MG63 (cell line): Measurements from ENCODE around the gene NAALADL1. TPM values are rescaled to one million over a fixed set of nuclear protein-coding genes. Genes with fewer than 3 reads are reported as not detected.

Experiments
- DNase-seq: peaks from one replicate; pipeline ENCODE4 v3.0.0-alpha.2; 2020
- H3K27me3 ChIP-seq: fragments of 250-450 bp; sonication (Bioruptor Pico); 2 replicates; pipeline ENCODE4 v1.5.1; 2020; ENCODE audit warnings: mild to moderate bottlenecking, moderate library complexity
- H3K36me3 ChIP-seq: fragments of 250-450 bp; sonication (Bioruptor Pico); 2 replicates; pipeline ENCODE4 v1.5.1; 2020; ENCODE audit warnings: mild to moderate bottlenecking, moderate library complexity
- H3K4me3 ChIP-seq: fragments of 250-450 bp; sonication (Bioruptor Pico); 2 replicates; pipeline ENCODE4 v1.5.1; 2020; ENCODE audit warnings: mild to moderate bottlenecking, moderate library complexity
- H3K9me3 ChIP-seq: fragments of 250-450 bp; sonication (Bioruptor Pico); 2 replicates; pipeline ENCODE4 v1.5.1; 2020; ENCODE audit warnings: mild to moderate bottlenecking, moderate library complexity
- total RNA-seq: library from RNA; depleted of rRNA; stranded (reverse); fragments of >200 nt; shearing (Covaris generic); gene quantifications from 2 replicates; pipeline ENCODE4 v1.2.3, GENCODE V29; 2014; ENCODE audit warnings: low replicate concordance

The NAALADL1 gene
- total RNA-seq, 1 experiment from 2014 or later = not detected

GRCh38 chr11:65063532-65063931 is 5.2 kb upstream of the NAALADL1 start:
- DNase-seq = no peak
- no peaks in the 10 kb centered on the region for H3K27me3 ChIP-seq
- no peaks in the 10 kb centered on the region for H3K9me3 ChIP-seq
- H3K4me3 ChIP-seq = no peak overlapping the region
- no peaks in the 10 kb centered on the region for H3K36me3 ChIP-seq

- Histone ChIP-seq H3K4me3 (no peak overlapping the region), H3K27me3 (no peaks in the 10 kb centered on the region), H3K36me3 (no peaks in the 10 kb centered on the region), H3K9me3 (no peaks in the 10 kb centered on the region)
- peak; percentile 25 for DNase-seq
Measured at GRCh38 chr11:65060913-65061408, 2.6 kb upstream of the NAALADL1 start.

GRCh38 chr11:65059959-65060824 is 1.8 kb upstream of the NAALADL1 start:
- Histone ChIP-seq H3K9me3 (no peaks in the 10 kb centered on the region), H3K36me3 (no peaks in the 10 kb centered on the region), H3K4me3 (no peak overlapping the region), H3K27me3 (no peaks in the 10 kb centered on the region)
- no peak for DNase-seq

- Histone ChIP-seq H3K27me3 (no peaks in the 10 kb centered on the region), H3K36me3 (no peaks in the 10 kb centered on the region), H3K9me3 (no peaks in the 10 kb centered on the region), H3K4me3 (no peak overlapping the region)
- DNase-seq = no peak
Measured at GRCh38 chr11:65059523-65059922, 1.2 kb upstream of the NAALADL1 start.

GRCh38 chr11:65058012-65058411 is 341 bp downstream of the NAALADL1 start:
- Histone ChIP-seq H3K9me3 (no peaks in the 10 kb centered on the region), H3K4me3 (no peak overlapping the region), H3K36me3 (no peaks in the 10 kb centered on the region), H3K27me3 (no peaks in the 10 kb centered on the region)
- no peak for DNase-seq

GRCh38 chr11:65057526-65057925 is 827 bp downstream of the NAALADL1 start:
- no peaks in the 10 kb centered on the region for H3K36me3 ChIP-seq
- no peaks in the 10 kb centered on the region for H3K27me3 ChIP-seq
- no peak overlapping the region for H3K4me3 ChIP-seq
- no peak for DNase-seq
- H3K9me3 ChIP-seq = no peaks in the 10 kb centered on the region

GRCh38 chr11:65056999-65057398 is 1.4 kb downstream of the NAALADL1 start:
- no peak overlapping the region for H3K4me3 ChIP-seq
- DNase-seq = no peak
- H3K36me3 ChIP-seq = no peaks in the 10 kb centered on the region
- no peaks in the 10 kb centered on the region for H3K27me3 ChIP-seq
- H3K9me3 ChIP-seq = no peaks in the 10 kb centered on the region

- no peaks in the 10 kb centered on the region for H3K27me3 ChIP-seq
- DNase-seq = no peak
Measured at GRCh38 chr11:65055538-65055937, 2.8 kb downstream of the NAALADL1 start.

GRCh38 chr11:65053827-65054508 is 4.4 kb downstream of the NAALADL1 start:
- Histone ChIP-seq H3K4me3 (no peak overlapping the region), H3K27me3 (no peaks in the 10 kb centered on the region), H3K36me3 (no peaks in the 10 kb centered on the region), H3K9me3 (no peaks in the 10 kb centered on the region)
- DNase-seq = no peak

More at GRCh38 chr11:65055538-65055937, 2.8 kb downstream of the NAALADL1 start:
- Histone ChIP-seq H3K4me3 (no peak overlapping the region), H3K36me3 (no peaks in the 10 kb centered on the region), H3K9me3 (no peaks in the 10 kb centered on the region)

- no peak for DNase-seq
- Histone ChIP-seq H3K9me3 (no peaks in the 10 kb centered on the region), H3K27me3 (no peaks in the 10 kb centered on the region), H3K36me3 (peaks cover under 1% of the 10 kb centered on the region; the same call in 1 of the 2 replicates), H3K4me3 (no peak overlapping the region)
Measured at GRCh38 chr11:65051398-65051858, 6.9 kb downstream of the NAALADL1 start.

- no peak for DNase-seq
- H3K4me3 ChIP-seq = no peak overlapping the region
Measured at GRCh38 chr11:65047581-65048422, 10.6 kb downstream of the NAALADL1 start.

GRCh38 chr11:65045728-65046127 is 12.6 kb downstream of the NAALADL1 start:
- no peak for DNase-seq

More at GRCh38 chr11:65047581-65048422, 10.6 kb downstream of the NAALADL1 start:
- no peaks in the 10 kb centered on the region for H3K27me3 ChIP-seq
- no peaks in the 10 kb centered on the region for H3K9me3 ChIP-seq
- peaks cover 27% of the 10 kb centered on the region for H3K36me3 ChIP-seq

GRCh38 chr11:65045061-65045460 is 13.3 kb downstream of the NAALADL1 start:
- Histone ChIP-seq H3K36me3 (peaks cover 32% of the 10 kb centered on the region), H3K27me3 (no peaks in the 10 kb centered on the region), H3K9me3 (no peaks in the 10 kb centered on the region), H3K4me3 (no peak overlapping the region)
- no peak for DNase-seq

More at GRCh38 chr11:65045728-65046127, 12.6 kb downstream of the NAALADL1 start:
- Histone ChIP-seq H3K9me3 (no peaks in the 10 kb centered on the region), H3K4me3 (no peak overlapping the region), H3K36me3 (peaks cover 32% of the 10 kb centered on the region), H3K27me3 (no peaks in the 10 kb centered on the region)

- Histone ChIP-seq H3K36me3 (peaks cover 32% of the 10 kb centered on the region), H3K9me3 (no peaks in the 10 kb centered on the region), H3K27me3 (no peaks in the 10 kb centered on the region), H3K4me3 (no peak overlapping the region)
- peak; percentile 80 for DNase-seq
Measured at GRCh38 chr11:65043881-65044501, 14.4 kb downstream of the NAALADL1 start.

- H3K9me3 ChIP-seq = no peaks in the 10 kb centered on the region
- H3K27me3 ChIP-seq = no peaks in the 10 kb centered on the region
- no peak for DNase-seq
- peak overlapping the region; percentile 63 for H3K4me3 ChIP-seq
- H3K36me3 ChIP-seq = peaks cover 34% of the 10 kb centered on the region
Measured at GRCh38 chr11:65042891-65043290, 15.5 kb downstream of the NAALADL1 start.
